ENCODE measurements around the gene SPTBN5. TPM values are rescaled to one million over a fixed set of nuclear protein-coding genes. Genes with fewer than 3 reads are reported as not detected.

SPTBN5 gene
- total and polyA plus RNA-seq, 2 experiments from 2014 or later, result 0.70 to 2.1 TPM

GRCh38 chr15:41925086-41925608 lies 31.3 kb upstream of the SPTBN5 start:
- peaks cover 39% of the 10 kb centered on the region for H3K4me1 ChIP-seq (ENCODE audit: low read depth)
- peak in 1 of 2 donors; percentile 51 for DNase-seq (ENCODE audit: low read depth in 1 of 2, low spot score in 1 of 2)
- no peaks in the 10 kb centered on the region for H3K36me3 ChIP-seq
- H3K9me3 ChIP-seq (ENCODE audit: low read depth), result no peaks in the 10 kb centered on the region
- H3K4me3 ChIP-seq, result no peak overlapping the region
- peak overlapping the region; percentile 52 for H3K27ac ChIP-seq
- TF ChIP-seq CTCF (IDR thresholded peaks at IDR 0.05; ENCODE audit: low read depth, low read length), result no peak
- H3K27me3 ChIP-seq, result no peaks in the 10 kb centered on the region

DNA sequence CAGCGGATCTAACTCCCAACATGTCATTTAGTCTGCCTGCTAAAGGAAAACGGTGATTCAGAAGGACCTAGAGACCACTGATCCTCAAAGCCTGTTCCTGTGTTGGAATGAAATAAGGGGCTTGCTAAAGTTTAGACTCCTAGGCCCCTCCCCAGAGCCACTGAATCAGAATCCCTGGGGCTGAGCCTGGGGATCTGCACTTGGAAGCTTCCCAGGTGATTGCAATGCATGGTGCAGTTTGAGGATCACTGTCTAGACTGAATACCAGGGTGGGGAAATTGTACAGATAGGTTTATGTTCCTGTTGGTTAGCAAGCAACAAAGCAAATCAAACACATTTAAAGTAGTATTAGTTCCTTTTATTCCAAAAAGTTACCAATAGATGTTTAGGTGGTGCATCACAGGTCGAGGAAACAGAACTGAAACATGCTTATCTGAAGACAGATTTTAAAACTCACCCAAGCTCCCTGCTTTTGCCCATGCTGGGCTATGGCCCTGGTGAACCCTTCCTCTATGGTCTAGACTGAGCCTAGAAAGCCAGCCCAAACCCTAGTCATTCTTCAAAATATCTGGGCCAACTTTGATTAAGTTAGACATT lies 29.6 kb upstream of the SPTBN5 start:
- no peak overlapping the region for H3K4me3 ChIP-seq
- DNase-seq (ENCODE audit: low read depth in 1 of 2, low spot score in 1 of 2), result no peak
- peak overlapping the region; percentile 90 for H3K27ac ChIP-seq
- no peaks in the 10 kb centered on the region for H3K36me3 ChIP-seq
- H3K4me1 ChIP-seq (ENCODE audit: low read depth), result peaks cover 56% of the 10 kb centered on the region
- no peak for TF ChIP-seq CTCF (IDR thresholded peaks at IDR 0.05; ENCODE audit: low read depth, low read length)
- H3K9me3 ChIP-seq (ENCODE audit: low read depth), result no peaks in the 10 kb centered on the region
- H3K27me3 ChIP-seq, result no peaks in the 10 kb centered on the region

- no peak overlapping the region for H3K4me3 ChIP-seq
- DNase-seq (ENCODE audit: low read depth in 1 of 2, low spot score in 1 of 2), result no peak
- H3K27ac ChIP-seq, result peak overlapping the region; percentile 90
- no peaks in the 10 kb centered on the region for H3K36me3 ChIP-seq
- peaks cover 66% of the 10 kb centered on the region for H3K4me1 ChIP-seq (ENCODE audit: low read depth)
- no peaks in the 10 kb centered on the region for H3K9me3 ChIP-seq (ENCODE audit: low read depth)
- no peak for TF ChIP-seq CTCF (IDR thresholded peaks at IDR 0.05; ENCODE audit: low read depth, low read length)
- no peaks in the 10 kb centered on the region for H3K27me3 ChIP-seq
Measured at GRCh38 chr15:41922353-41922752, 28.5 kb upstream of the SPTBN5 start.

- no peaks in the 10 kb centered on the region for H3K36me3 ChIP-seq
- H3K4me3 ChIP-seq, result no peak overlapping the region
- peaks cover 71% of the 10 kb centered on the region for H3K4me1 ChIP-seq (ENCODE audit: low read depth)
- TF ChIP-seq CTCF (IDR thresholded peaks at IDR 0.05; ENCODE audit: low read depth, low read length), result no peak
- H3K27me3 ChIP-seq, result no peaks in the 10 kb centered on the region
- DNase-seq (ENCODE audit: low read depth in 1 of 2, low spot score in 1 of 2), result no peak
- peak overlapping the region; percentile 90 for H3K27ac ChIP-seq
- no peaks in the 10 kb centered on the region for H3K9me3 ChIP-seq (ENCODE audit: low read depth)
Measured at GRCh38 chr15:41921639-41922038, 27.8 kb upstream of the SPTBN5 start.

- no peaks in the 10 kb centered on the region for H3K27me3 ChIP-seq
- TF ChIP-seq CTCF (IDR thresholded peaks at IDR 0.05; ENCODE audit: low read depth, low read length), result no peak
- peaks cover 75% of the 10 kb centered on the region for H3K4me1 ChIP-seq (ENCODE audit: low read depth)
- no peaks in the 10 kb centered on the region for H3K36me3 ChIP-seq
- no peak overlapping the region for H3K4me3 ChIP-seq
- peak overlapping the region; percentile 90 for H3K27ac ChIP-seq
- no peaks in the 10 kb centered on the region for H3K9me3 ChIP-seq (ENCODE audit: low read depth)
- DNase-seq (ENCODE audit: low read depth in 1 of 2, low spot score in 1 of 2), result peak in 1 of 2 donors; percentile 59
Measured at GRCh38 chr15:41921167-41921566, 27.3 kb upstream of the SPTBN5 start.
